Mononuclear cell (primary cell): ENCODE data around the gene ATXN2L. TPM values are rescaled to one million over a fixed set of nuclear protein-coding genes. Genes with fewer than 3 reads are reported as not detected.
A peak's percentile ranks its signal among the peaks of the same experiment; 100 is the strongest.

Source experiments
- H3K27me3 ChIP-seq: 2 replicates; pipeline ENCODE4 v1.6.0; 2011; ENCODE audit warnings: low read length, control low read depth; ENCODE audit not compliant: insufficient read depth
- H3K4me1 ChIP-seq: 2 replicates; pipeline ENCODE4 v1.5.1; 2011; ENCODE audit warnings: mild to moderate bottlenecking, low read length, control low read depth; ENCODE audit not compliant: insufficient read depth
- H3K4me3 ChIP-seq: 2 replicates; pipeline ENCODE4 v1.5.1; 2011; ENCODE audit warnings: mild to moderate bottlenecking, low read length, moderate library complexity
- H3K9me3 ChIP-seq: 2 replicates; pipeline ENCODE4 v1.5.1; 2011; ENCODE audit warnings: low read depth, mild to moderate bottlenecking, control low read depth, low read length
- total RNA-seq: library from RNA; depleted of rRNA; stranded (reverse); fragments of >200 nt; gene quantifications from one replicate; pipeline ENCODE4 v1.2.3, GENCODE V29; 2012

Gene ATXN2L
- total RNA-seq, 1 donor: 85.7 TPM

DNA sequence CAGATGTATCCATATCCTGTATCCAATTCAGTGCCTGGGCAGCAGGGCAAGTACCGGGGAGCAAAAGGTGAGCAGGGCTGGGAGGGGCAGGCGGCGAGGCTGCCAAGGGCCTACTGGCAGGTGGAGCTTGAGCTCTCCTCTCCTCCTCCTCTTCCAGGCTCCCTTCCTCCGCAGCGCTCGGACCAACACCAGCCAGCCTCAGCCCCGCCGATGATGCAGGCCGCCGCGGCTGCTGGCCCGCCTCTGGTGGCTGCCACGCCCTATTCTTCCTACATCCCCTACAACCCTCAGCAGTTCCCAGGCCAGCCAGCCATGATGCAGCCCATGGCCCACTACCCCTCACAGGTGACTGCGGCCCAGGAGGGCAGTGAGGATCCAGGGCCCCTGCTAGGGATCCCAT, 11.6 kb downstream of the ATXN2L start:
- Histone ChIP-seq H3K9me3 (no peaks in the 10 kb centered on the region), H3K4me1 (peaks cover 4% of the 10 kb centered on the region), H3K27me3 (no peaks in the 10 kb centered on the region), H3K4me3 (no peak overlapping the region)

DNA sequence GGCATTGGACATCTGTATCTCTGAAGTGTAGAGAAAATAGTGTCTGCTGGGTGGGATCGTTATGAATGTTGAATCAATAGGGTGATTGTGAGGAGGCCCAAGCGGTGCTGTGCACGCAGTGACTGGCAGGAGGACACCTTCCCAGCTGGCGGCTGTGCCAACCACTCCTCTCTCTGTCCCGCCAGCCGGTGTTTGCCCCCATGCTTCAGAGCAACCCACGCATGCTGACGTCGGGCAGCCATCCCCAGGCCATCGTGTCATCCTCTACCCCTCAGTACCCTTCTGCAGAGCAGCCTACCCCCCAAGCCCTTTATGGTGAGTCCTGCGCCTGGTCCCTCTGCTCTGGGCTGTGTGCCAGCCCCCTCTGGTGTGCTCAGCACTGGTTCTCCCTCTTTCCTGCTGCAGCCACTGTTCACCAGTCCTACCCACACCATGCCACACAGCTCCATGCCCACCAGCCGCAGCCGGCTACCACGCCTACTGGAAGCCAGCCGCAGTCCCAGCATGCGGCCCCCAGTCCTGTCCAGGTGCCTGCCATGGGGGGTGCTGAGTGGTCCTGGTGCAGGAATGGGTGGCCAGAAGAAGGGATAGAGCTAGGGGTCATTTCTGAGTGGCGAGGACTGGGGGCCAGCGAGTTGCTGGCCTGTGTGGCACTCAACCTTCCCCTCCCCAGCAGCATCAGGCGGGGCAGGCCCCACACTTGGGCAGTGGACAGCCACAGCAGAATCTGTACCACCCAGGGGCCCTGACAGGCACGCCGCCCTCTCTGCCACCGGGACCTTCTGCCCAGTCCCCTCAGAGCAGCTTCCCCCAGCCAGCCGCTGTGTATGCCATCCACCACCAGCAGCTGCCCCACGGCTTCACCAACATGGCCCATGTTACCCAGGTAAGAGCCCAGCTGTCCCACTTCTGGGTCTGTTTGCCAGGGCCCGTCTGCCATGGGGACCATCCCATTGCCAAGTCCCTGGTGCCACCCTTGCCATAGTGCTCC, 12.4 kb downstream of the ATXN2L start:
- H3K4me1 ChIP-seq: peaks cover 12% of the 10 kb centered on the region
- no peak overlapping the region for H3K4me3 ChIP-seq
- H3K27me3 ChIP-seq: no peaks in the 10 kb centered on the region
- H3K9me3 ChIP-seq: no peaks in the 10 kb centered on the region

DNA sequence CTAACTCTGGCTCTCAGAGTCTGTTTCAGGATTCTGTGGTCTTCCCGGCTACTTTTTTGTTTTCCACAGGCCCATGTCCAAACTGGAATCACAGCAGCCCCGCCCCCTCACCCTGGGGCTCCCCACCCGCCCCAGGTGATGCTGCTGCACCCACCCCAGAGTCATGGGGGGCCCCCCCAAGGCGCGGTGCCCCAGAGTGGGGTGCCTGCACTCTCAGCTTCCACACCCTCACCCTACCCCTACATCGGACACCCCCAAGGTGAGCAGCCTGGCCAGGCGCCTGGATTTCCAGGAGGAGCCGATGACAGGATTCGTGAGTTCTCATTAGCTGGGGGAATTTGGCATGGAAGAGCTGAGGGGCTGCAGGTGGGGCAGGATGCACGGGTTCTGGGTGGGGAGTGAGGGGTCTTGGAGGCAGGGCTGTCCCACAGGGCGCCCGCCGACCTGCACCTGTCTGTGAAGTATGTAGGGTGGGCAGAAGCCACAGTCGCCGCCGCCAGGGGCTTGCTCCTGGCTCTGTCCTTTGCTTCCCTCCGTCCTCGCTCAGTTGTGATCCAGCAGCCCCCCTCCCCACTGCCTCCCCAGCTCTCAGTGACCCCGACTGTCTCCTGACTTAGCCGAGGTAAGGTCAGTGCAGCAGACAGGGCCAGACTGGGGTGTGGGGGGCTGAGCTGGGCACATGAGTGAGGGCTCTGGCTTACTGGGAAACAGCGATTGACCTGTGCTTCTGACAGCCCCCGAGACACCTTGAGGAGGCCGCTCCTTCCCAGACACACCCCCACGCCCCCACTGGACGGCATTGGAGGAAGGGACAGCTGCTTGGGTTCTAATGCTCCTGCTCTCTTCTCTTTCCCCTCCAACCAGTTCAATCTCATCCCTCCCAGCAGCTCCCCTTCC, 13.3 kb downstream of the ATXN2L start:
- Histone ChIP-seq H3K9me3 (no peaks in the 10 kb centered on the region), H3K4me1 (peaks cover 12% of the 10 kb centered on the region), H3K4me3 (no peak overlapping the region), H3K27me3 (no peaks in the 10 kb centered on the region)

DNA sequence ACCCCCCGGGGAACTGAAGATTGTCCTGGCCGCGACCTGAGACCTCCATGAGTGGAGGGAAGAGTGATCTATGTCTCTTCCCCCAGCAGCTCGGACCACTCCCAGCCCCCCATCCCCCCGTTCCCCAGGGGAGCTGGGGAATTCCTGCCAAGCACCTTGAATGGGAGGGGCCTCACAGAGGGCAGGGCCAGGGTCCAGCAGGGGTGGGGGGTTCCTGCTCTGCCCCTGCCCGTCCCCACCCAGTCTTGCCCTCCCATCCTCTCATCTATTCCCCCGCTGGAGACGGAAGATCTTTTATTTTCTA, 13.9 kb downstream of the ATXN2L start:
- Histone ChIP-seq H3K27me3 (no peaks in the 10 kb centered on the region), H3K4me1 (peaks cover 12% of the 10 kb centered on the region), H3K9me3 (no peaks in the 10 kb centered on the region), H3K4me3 (no peak overlapping the region)

DNA sequence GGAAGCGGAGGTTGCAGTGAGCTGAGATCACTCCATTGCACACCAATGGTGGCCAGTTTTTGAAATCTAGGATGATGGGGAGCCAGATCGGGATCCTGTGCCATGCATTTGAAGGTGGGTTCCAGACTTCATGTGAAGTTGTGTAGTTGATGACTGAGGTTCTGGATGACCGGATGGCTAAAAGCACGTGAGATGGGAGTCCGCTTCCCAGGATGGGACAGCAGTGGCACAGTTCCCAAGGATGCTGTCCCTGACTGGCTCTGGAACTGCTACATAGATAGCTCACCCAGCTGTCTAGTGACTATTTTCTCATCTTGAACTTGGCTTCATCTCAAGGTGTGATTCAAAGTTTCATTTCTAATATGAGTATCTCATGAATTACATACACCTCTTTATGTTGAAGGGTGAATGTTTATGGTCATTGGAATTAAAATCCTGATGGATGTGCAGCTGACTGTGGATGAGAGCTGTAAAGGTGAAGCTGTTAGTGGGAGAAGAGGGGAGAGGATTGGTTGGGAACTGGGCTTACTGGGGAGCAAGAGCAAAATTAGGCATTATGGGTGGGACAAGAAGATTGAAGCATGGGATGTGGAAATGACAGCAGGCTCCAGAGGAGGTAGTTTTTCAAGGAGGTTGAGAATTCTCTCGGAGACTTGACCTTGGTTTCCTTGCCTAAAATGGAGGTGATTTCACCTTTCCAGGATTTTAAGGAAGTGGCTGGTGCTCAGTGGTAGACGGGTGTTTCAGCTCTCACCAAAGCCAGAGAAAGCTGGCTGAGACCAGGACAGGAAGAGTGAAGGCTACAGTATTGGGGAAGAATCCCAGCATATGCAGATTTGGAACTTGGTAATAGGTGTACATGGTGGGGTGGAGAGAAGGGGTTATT, 15.1 kb downstream of the ATXN2L start:
- peaks cover 12% of the 10 kb centered on the region for H3K4me1 ChIP-seq
- H3K27me3 ChIP-seq: no peaks in the 10 kb centered on the region
- H3K9me3 ChIP-seq: no peaks in the 10 kb centered on the region
- no peak overlapping the region for H3K4me3 ChIP-seq

DNA sequence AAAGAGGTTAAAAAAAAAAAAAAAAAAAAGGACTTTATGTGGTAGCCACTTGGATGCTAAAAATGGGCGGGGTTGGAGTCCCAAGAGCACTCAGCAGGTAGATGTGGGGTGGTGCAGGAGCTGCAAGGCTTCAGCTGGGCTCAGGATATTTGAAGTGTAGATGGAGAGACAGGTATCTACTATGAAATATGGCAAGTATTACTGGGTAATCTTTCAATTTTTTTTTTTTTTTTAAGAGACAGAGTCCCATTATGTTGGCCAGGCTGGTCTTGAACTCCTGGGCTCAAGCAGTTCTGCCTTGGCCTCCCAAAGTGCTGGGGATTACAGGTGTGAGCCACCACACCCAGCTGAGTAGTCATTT, 15.7 kb downstream of the ATXN2L start:
- H3K9me3 ChIP-seq: no peaks in the 10 kb centered on the region

DNA sequence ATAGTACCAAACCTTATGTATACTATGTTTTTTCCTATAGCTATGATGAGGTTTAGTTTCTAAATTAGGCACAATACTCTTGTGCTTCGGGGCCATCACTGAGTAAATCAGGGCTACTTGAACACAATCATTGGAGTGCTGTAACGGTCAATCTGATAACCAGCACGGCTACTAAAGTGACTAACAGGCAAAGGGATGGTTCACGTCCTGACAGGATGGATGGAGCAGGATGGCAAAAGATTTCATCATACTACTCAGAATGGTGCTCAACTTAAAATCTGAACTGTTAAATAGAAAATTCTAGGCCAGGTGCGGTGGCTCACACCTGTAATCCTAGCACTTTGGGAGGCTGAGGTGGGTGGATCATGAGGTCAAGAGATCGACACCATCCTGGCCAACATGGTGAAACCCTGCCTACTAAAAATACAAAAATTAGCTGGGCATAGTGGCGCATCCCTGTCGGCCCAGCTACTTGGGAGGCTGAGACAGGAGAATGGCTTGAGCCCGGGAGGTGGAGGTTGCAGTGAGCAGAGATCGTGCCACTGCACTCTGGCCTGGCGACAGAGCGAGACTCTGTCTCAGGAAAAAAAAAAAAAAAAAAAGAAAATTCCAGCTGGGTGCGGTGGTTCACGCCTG, 16.3 kb downstream of the ATXN2L start:
- no peaks in the 10 kb centered on the region for H3K9me3 ChIP-seq
- H3K4me3 ChIP-seq: no peak overlapping the region
- H3K27me3 ChIP-seq: no peaks in the 10 kb centered on the region
- H3K4me1 ChIP-seq: peaks cover 12% of the 10 kb centered on the region

More for the DNA sequence above, 15.7 kb downstream of the ATXN2L start:
- H3K4me3 ChIP-seq: no peak overlapping the region
- no peaks in the 10 kb centered on the region for H3K27me3 ChIP-seq
- peaks cover 12% of the 10 kb centered on the region for H3K4me1 ChIP-seq

DNA sequence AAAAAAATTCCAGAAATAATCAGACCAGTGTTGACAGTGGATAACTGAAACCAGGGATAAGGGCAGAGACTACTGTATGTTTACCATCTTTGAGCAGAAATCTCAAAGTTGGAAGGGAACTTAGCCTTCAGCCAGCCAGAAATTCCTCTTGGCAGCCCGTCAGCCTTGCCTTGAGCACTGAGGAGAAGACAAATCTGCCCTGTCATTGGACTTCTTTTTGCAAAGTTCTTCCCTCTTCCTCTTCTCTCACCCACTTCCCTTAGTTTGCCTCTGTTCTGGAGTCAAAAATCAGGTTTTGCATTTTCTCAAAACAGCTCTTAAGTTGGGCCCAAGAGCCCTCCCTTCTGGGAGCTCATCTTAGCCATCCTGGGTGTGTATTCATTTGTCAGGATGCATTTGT, 17.1 kb downstream of the ATXN2L start:
- no peaks in the 10 kb centered on the region for H3K27me3 ChIP-seq
- H3K4me3 ChIP-seq: no peak overlapping the region
- no peaks in the 10 kb centered on the region for H3K9me3 ChIP-seq
- peaks cover 14% of the 10 kb centered on the region for H3K4me1 ChIP-seq

DNA sequence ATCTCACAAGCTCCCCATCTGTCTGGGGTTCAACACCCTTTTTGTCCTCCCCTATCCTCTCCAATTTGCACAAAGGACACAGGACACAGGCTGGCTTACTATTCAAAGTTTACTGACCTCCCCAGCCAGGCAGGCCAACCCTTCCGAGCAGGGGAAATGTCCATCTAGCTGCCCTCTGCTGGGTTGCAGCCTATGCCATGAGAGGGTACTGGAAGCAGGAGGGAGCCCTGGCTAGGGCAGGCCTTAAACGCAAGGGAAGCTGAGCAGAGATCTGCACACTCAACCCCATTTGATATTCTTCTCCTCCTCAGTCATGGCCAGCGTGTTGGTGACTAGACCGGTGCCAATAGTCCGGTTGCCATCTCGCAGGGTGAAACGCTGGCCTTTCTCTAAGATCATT, 19.9 kb downstream of the ATXN2L start:
- peaks cover 35% of the 10 kb centered on the region for H3K4me1 ChIP-seq
- H3K9me3 ChIP-seq: no peaks in the 10 kb centered on the region
- no peak overlapping the region for H3K4me3 ChIP-seq
- H3K27me3 ChIP-seq: no peaks in the 10 kb centered on the region

DNA sequence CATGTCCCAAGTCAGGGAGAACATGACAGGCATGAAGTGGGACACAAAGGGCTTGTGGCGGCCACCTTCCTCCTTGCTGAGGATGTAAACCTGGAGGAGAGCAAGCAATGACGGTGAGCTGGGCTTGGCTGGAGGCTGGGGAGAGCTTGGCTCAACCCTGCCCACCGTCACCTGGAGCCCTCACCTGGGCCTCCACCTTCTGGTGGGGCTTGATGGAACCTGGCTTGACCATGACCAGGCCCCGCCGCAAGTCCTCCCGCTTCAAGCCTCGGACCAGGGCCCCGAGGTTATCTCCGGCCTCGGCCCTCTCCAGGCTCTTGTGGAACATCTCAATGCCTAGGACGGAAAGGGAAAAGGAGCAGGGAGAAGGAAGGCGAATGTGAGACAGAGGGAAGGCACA, 21.0 kb downstream of the ATXN2L start:
- Histone ChIP-seq H3K4me1 (peaks cover 35% of the 10 kb centered on the region), H3K9me3 (no peaks in the 10 kb centered on the region), H3K27me3 (no peaks in the 10 kb centered on the region), H3K4me3 (no peak overlapping the region)

DNA sequence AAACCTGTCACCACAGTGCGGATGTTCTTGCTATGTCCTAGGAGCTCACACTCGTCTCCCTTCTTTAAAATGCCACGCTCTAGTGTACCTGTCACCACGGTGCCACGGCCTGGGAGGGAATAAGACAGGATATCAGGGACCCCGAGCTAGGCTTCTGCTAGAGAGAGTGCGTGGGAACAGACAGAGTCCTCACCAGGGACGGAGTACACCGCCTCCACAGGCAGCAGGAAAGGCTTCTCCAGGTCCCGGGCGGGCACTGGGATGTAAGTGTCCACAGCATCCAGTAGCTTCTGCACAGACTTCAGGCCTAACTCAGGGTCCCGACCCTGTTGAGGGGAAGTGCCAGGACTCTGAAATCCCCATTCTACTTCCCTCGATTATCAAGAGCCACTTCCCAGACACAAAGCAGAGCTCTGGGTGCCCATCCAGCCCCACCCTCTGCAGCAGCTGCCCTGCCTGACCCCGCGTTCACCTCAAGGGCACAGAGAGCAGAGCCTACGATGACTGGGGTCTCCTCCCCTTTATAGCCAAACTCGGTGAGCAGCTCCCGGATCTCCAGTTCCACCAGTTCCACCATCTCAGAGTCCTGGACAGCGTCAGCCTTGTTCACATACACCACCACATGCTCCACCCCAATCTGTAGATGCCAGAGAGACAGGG, 21.6 kb downstream of the ATXN2L start:
- H3K4me3 ChIP-seq: no peak overlapping the region
- peaks cover 31% of the 10 kb centered on the region for H3K4me1 ChIP-seq
- H3K27me3 ChIP-seq: no peaks in the 10 kb centered on the region
- H3K9me3 ChIP-seq: no peaks in the 10 kb centered on the region

DNA sequence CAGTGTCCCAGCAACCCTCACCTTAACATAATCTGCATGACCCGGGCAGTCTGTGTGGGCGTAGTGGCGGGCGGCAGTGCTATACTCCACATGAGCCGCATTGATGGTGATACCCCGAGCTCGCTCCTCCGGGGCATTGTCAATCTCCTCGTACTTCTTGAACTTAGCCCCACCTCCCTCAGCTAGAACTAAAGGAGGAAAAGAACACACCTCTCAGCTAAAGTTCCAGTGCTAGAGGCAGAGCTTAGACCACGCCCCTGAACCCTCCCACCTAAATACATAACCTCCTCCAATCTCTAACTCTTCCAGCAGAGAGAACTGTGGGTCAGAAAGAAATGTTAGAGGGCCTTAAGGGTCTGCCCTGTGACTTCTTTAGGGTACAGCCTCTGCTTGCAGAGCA, 22.5 kb downstream of the ATXN2L start:
- peak overlapping the region; percentile 89 for H3K4me3 ChIP-seq
- no peaks in the 10 kb centered on the region for H3K9me3 ChIP-seq
- peaks cover 23% of the 10 kb centered on the region for H3K4me1 ChIP-seq
- no peaks in the 10 kb centered on the region for H3K27me3 ChIP-seq

DNA sequence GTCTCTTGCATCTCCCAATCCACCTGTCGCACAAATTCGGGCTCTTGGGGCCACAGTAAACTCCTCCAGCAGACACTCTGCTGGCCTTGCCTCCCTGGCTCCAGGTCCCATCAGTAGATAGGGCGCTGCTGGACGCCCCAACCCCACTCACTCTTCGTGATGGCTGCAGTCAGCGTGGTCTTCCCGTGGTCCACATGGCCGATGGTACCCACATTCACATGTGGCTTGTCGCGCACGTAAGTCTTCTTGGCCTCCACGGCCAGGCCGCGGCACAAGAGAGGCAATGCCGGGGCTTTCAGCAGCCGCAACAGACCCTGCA, 22.9 kb downstream of the ATXN2L start:
- Histone ChIP-seq H3K27me3 (no peaks in the 10 kb centered on the region), H3K4me1 (peaks cover 23% of the 10 kb centered on the region), H3K4me3 (peak overlapping the region; percentile 89), H3K9me3 (no peaks in the 10 kb centered on the region)
